ENCODE data around the gene CFL1.
"Not testable (repeated sequence)": the region's sequence is repeated elsewhere in the genome, so short reads cannot be mapped to it uniquely, and the experiment has no call there.

Gene CFL1

GRCh38 chr11:65892661-65893317, 34.8 kb upstream of the CFL1 start:
- no peak overlapping the region for H3K4me3 ChIP-seq (ENCODE audit: low read length)
- no peak for TF ChIP-seq CTCF (conservative IDR thresholded peaks at IDR 0.05; ENCODE audit: low read depth, low read length)

GRCh38 chr11:65892137-65892540, 34.2 kb upstream of the CFL1 start:
- not testable (repeated sequence) for DNase-seq (ENCODE audit: low read depth)

More at GRCh38 chr11:65892661-65893317, 34.8 kb upstream of the CFL1 start:
- no peak for DNase-seq (ENCODE audit: low read depth)

DNA sequence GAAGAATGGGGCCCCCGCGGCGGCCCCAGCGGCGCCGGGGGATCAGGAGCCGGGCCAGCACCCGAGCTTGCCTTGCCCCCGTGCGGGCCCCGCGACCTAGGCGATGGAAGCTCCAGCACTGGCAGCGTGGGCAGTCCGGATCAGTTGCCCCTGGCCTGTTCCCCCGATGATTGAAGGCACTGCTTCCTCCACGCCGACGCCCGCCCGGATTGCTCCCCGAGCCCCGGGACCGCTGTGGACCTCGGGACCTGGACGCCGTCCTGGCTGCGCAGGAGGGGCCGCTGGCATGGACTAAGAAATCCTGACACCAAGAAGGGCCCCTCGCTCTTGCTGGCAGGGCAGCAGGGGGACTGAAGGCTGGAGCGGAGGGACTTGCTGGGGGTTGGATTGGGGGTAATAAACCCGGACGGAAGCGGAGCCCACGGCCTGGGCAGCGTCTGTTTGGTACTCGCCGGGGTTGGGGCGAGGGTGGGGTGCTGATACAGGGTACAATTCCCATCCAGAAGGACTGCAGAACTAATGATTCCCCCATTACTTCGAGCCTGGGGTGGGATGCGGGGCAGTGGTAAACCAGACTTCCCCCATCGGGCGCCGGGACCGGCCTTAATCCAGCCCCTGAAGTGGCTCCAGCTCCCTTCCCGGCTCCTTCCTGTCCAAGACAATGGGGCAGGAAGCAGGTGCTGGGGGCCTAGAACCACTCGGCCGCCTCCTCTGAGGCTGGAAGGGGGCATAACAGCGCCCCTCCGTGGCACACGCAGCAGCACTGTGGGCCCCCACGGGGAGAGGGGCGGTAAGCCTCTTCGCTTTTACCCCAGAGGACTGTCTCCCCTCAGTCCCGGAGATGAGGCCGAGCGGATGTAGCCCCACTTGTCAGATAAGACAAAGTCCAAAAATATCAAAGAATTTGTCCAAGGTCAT, 33.5 kb upstream of the CFL1 start:
- no peak for DNase-seq (ENCODE audit: low read depth)
- H3K4me3 ChIP-seq (ENCODE audit: low read length) = peak overlapping the region; percentile 67
- TF ChIP-seq CTCF (conservative IDR thresholded peaks at IDR 0.05; ENCODE audit: low read depth, low read length) = peak; percentile 34

More at GRCh38 chr11:65892137-65892540, 34.2 kb upstream of the CFL1 start:
- peak overlapping the region; percentile 67 for H3K4me3 ChIP-seq (ENCODE audit: low read length)

GRCh38 chr11:65890324-65891218, 32.6 kb upstream of the CFL1 start, which contains the start of gene CCDC85B:
CCDC85B (plus strand) TSS chr11:65890673; CDS start chr11:65890784, 111 bp downstream.
- TF ChIP-seq CTCF (conservative IDR thresholded peaks at IDR 0.05; ENCODE audit: low read depth, low read length) = peak; percentile 17
- peak; percentile 68 for DNase-seq (ENCODE audit: low read depth)
- H3K4me3 ChIP-seq (ENCODE audit: low read length) = peak within 1 kb of the TSS; percentile 68

GRCh38 chr11:65888163-65888814, 30.3 kb upstream of the CFL1 start, which contains the start of gene FIBP:
FIBP (minus strand) TSS chr11:65888471; CDS start chr11:65888418, 53 bp downstream.
- TF ChIP-seq CTCF (conservative IDR thresholded peaks at IDR 0.05; ENCODE audit: low read depth, low read length) = peak; percentile 73
- DNase-seq (ENCODE audit: low read depth) = peak; percentile 88
- peak within 1 kb of the TSS; percentile 85 for H3K4me3 ChIP-seq (ENCODE audit: low read length)

DNA sequence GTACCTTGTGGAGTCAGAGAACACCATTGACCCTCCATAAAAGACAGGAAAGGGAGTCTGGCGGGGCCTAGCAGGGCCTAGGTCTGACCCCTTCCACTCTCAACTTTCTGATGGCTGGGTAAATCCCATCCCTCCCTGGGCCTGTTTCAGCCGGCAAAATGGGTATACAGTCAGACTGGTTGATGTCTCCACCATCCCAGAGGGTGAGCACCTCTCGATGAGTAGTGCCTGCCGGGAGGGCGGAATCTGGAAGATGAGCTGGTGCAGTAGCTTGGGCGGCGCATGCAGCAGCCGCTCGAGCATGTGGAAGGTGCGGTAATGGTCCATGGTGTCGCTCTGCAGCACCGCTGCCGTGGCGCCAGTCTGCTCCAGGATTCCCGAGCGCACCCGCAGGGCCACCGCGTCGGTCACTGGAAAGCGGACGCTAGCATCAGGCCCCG, 29.8 kb upstream of the CFL1 start:
- TF ChIP-seq CTCF (conservative IDR thresholded peaks at IDR 0.05; ENCODE audit: low read depth, low read length) = no peak
- no peak for DNase-seq (ENCODE audit: low read depth)
- peak overlapping the region; percentile 85 for H3K4me3 ChIP-seq (ENCODE audit: low read length)

All from retinal pigment epithelial cell (primary cell).